Astrocyte (in vitro differentiated cells and primary cell): ENCODE measurements around the gene RCE1. TPM values are rescaled to one million over a fixed set of nuclear protein-coding genes. Genes with fewer than 3 reads are reported as not detected.
A peak's percentile ranks its signal among the peaks of the same experiment; 100 is the strongest.

Experiments
- DNase-seq: peaks from one replicate; pipeline ENCODE4 v3.0.0-alpha.2; 2010; ENCODE audit warnings: low read depth
- FAIRE-seq: peaks from 2 replicates; lab custom pipeline; 2011; peaks lifted over from hg19 to GRCh38; lab: Jason Lieb, UNC
- H2AFZ ChIP-seq: 2 replicates; pipeline ENCODE4 v1.6.0; 2012; ENCODE audit warnings: low read depth, low read length, inconsistent platforms
- H3K27ac ChIP-seq: 2 replicates; pipeline ENCODE4 v1.5.1; 2011; ENCODE audit warnings: low read depth, low read length, inconsistent platforms
- H3K27me3 ChIP-seq: 2 replicates; pipeline ENCODE4 v1.6.0; 2011; ENCODE audit warnings: low read length, inconsistent platforms; ENCODE audit not compliant: insufficient read depth
- H3K36me3 ChIP-seq: 2 replicates; pipeline ENCODE4 v1.5.1; 2011; ENCODE audit warnings: low read length, inconsistent platforms; ENCODE audit not compliant: insufficient read depth
- H3K4me1 ChIP-seq: 2 replicates; pipeline ENCODE4 v1.5.1; 2011; ENCODE audit warnings: low read length, inconsistent platforms; ENCODE audit not compliant: insufficient read depth
- H3K4me2 ChIP-seq: 2 replicates; pipeline ENCODE4 v1.6.0; 2012; ENCODE audit warnings: low read length, inconsistent platforms
- H3K4me3 ChIP-seq: 2 replicates; pipeline ENCODE4 v1.5.1; 2011; ENCODE audit warnings: low read depth, mild to moderate bottlenecking, low read length, inconsistent platforms; ENCODE audit not compliant: insufficient read depth
- H3K79me2 ChIP-seq: 2 replicates; pipeline ENCODE4 v1.6.0; 2012; ENCODE audit warnings: mild to moderate bottlenecking, low read length, inconsistent platforms; ENCODE audit not compliant: insufficient read depth
- H3K9ac ChIP-seq: 2 replicates; pipeline ENCODE4 v1.6.0; 2012; ENCODE audit warnings: mild to moderate bottlenecking, low read length, inconsistent platforms
- H3K9me3 ChIP-seq: 2 replicates; pipeline ENCODE4 v1.5.1; 2012; ENCODE audit warnings: low read depth, mild to moderate bottlenecking, low read length, inconsistent platforms; ENCODE audit not compliant: insufficient read depth
- H4K20me1 ChIP-seq: 2 replicates; pipeline ENCODE4 v1.6.0; 2012; ENCODE audit warnings: low read length, inconsistent platforms; ENCODE audit not compliant: insufficient read depth
- H3K27ac Mint-ChIP-seq: one replicate; pipeline ENCODE4 v1.8.0; 2021; ENCODE audit warnings: mild to moderate bottlenecking, mixed read lengths; ENCODE audit not compliant: unreplicated experiment
- H3K27me3 Mint-ChIP-seq: one replicate; pipeline ENCODE4 v1.8.0; 2021; ENCODE audit warnings: low read depth, mixed read lengths; ENCODE audit not compliant: unreplicated experiment
- H3K36me3 Mint-ChIP-seq: one replicate; pipeline ENCODE4 v1.8.0; 2021; ENCODE audit warnings: low read depth, mixed read lengths; ENCODE audit not compliant: unreplicated experiment
- H3K4me1 Mint-ChIP-seq: one replicate; pipeline ENCODE4 v1.8.0; 2021; ENCODE audit warnings: low read depth, mixed read lengths; ENCODE audit not compliant: unreplicated experiment
- H3K4me3 Mint-ChIP-seq: one replicate; pipeline ENCODE4 v1.8.0; 2021; ENCODE audit warnings: mild to moderate bottlenecking, moderate library complexity, mixed read lengths; ENCODE audit not compliant: unreplicated experiment
- H3K9me3 Mint-ChIP-seq: one replicate; pipeline ENCODE4 v1.8.0; 2021; ENCODE audit warnings: mild to moderate bottlenecking, mixed read lengths; ENCODE audit not compliant: unreplicated experiment
- EZH2 ChIP-seq: IDR thresholded peaks from 2 replicates; pipeline ENCODE4 v1.6.1; 2012; ENCODE audit warnings: mild to moderate bottlenecking, low read length, inconsistent platforms; ENCODE audit not compliant: insufficient read depth
- total RNA-seq: library from RNA; stranded (reverse); gene quantifications from 2 replicates; pipeline ENCODE4 v1.2.1, GENCODE V29; 2021
- TF ChIP-seq, protein P1 (sequence below): IDR thresholded peaks from 2 replicates; pipeline ENCODE4 v1.5.1; 2011; ENCODE audit warnings: low read depth, mild to moderate bottlenecking, inconsistent platforms, low read length, moderate library complexity; ENCODE audit not compliant: insufficient read depth

The RCE1 gene
- total RNA-seq, 1 donor from 2014 or later = 19.8 TPM

DNA sequence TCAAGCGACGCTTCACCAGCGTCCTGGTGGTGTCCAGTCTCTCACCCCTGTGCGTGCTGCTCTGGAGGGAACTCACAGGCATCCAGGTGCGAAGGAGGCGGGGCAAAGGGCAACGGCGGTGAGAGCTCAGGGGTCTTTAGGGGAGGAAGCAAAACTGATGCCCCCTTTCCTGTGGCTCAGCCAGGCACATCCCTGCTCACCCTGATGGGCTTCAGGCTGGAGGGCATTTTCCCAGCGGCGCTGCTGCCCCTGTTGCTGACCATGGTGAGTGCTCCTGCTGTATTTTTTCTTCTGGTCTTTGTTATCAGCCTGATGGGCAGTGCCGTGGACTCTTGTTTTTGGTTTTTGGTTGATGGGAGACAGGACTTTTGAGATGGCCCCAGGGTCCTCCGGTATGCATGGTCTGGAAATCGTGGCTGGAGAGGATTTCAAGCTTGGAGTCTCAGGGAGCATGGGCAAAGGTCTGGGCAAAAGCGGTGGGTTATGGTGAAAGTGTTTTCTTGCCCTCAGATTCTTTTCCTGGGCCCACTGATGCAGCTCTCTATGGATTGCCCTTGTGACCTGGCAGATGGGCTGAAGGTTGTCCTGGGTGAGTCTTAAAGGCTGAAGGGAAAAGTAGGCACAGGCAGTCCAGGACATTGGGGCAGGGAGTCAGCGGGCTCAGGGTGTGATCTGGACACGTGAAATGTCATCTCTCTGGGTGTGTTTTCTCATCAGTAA is 695 bp downstream of the RCE1 start:
- Histone ChIP-seq H3K4me3 (peak overlapping the region; percentile 84), H3K27me3 (no peaks in the 10 kb centered on the region), H3K4me2 (peak overlapping the region; percentile 98), H3K9me3 (no peaks in the 10 kb centered on the region), H3K4me1 (peaks cover 19% of the 10 kb centered on the region), H3K9ac (peak overlapping the region; percentile 96), H3K79me2 (peaks cover 62% of the 10 kb centered on the region), H3K27ac (peak overlapping the region; percentile 94), H4K20me1 (peaks cover 58% of the 10 kb centered on the region), H2AFZ (peak overlapping the region; percentile 94), H3K36me3 (peaks cover 9% of the 10 kb centered on the region)
- Mint-ChIP-seq H3K9me3 (peaks cover 3% of the 10 kb centered on the region), H3K27me3 (no peaks in the 10 kb centered on the region), H3K36me3 (peaks cover 6% of the 10 kb centered on the region), H3K4me1 (peaks cover 22% of the 10 kb centered on the region), H3K27ac (peak overlapping the region; percentile 89), H3K4me3 (peak overlapping the region; percentile 94)
- no peak for DNase-seq
- FAIRE-seq = no peak
- TF ChIP-seq, protein P1, sequence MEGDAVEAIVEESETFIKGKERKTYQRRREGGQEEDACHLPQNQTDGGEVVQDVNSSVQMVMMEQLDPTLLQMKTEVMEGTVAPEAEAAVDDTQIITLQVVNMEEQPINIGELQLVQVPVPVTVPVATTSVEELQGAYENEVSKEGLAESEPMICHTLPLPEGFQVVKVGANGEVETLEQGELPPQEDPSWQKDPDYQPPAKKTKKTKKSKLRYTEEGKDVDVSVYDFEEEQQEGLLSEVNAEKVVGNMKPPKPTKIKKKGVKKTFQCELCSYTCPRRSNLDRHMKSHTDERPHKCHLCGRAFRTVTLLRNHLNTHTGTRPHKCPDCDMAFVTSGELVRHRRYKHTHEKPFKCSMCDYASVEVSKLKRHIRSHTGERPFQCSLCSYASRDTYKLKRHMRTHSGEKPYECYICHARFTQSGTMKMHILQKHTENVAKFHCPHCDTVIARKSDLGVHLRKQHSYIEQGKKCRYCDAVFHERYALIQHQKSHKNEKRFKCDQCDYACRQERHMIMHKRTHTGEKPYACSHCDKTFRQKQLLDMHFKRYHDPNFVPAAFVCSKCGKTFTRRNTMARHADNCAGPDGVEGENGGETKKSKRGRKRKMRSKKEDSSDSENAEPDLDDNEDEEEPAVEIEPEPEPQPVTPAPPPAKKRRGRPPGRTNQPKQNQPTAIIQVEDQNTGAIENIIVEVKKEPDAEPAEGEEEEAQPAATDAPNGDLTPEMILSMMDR = no peak

DNA sequence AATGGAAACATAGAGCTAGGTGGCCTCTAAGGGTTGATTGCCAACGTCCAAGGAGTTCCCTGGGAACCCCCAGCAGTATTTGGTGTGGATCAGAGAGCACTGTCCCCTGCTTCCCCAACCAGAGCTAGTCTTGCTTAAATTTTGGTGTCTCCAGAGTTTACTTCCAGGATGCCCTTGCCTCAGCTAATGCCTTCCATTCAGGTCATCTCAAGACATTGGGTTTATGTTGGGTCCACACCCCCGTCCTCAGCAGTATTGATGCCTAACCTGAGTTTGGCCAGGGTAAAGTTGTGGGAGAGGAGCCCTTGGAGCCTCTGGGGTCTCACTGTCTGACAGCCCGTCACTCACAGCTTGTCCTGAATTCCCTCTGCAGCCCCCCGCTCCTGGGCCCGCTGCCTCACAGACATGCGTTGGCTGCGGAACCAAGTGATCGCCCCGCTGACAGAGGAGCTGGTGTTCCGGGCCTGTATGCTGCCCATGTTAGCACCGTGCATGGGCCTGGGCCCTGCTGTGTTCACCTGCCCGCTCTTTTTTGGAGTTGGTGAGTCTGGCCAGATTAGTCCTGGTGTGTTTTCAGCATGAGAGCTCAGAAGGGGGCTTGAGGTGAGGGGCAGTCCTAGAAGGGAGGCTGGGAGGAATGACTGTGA is 1.4 kb downstream of the RCE1 start:
- H3K4me3 ChIP-seq = peak overlapping the region; percentile 84
- H3K4me2 ChIP-seq = peak overlapping the region; percentile 98
- no peak for DNase-seq
- Mint-ChIP-seq H3K4me1 (peaks cover 22% of the 10 kb centered on the region), H3K27me3 (no peaks in the 10 kb centered on the region), H3K27ac (peak overlapping the region; percentile 17), H3K36me3 (peaks cover 6% of the 10 kb centered on the region), H3K9me3 (peaks cover 3% of the 10 kb centered on the region), H3K4me3 (peak overlapping the region; percentile 94)
- no peaks in the 10 kb centered on the region for H3K9me3 ChIP-seq
- H3K36me3 ChIP-seq = peaks cover 9% of the 10 kb centered on the region
- H3K4me1 ChIP-seq = peaks cover 19% of the 10 kb centered on the region
- peaks cover 61% of the 10 kb centered on the region for H3K79me2 ChIP-seq
- no peak overlapping the region for H2AFZ ChIP-seq
- FAIRE-seq = no peak
- peaks cover 56% of the 10 kb centered on the region for H4K20me1 ChIP-seq
- H3K27ac ChIP-seq = no peak overlapping the region
- H3K9ac ChIP-seq = peak overlapping the region; percentile 96
- TF ChIP-seq EZH2 = no peak
- no peaks in the 10 kb centered on the region for H3K27me3 ChIP-seq

DNA sequence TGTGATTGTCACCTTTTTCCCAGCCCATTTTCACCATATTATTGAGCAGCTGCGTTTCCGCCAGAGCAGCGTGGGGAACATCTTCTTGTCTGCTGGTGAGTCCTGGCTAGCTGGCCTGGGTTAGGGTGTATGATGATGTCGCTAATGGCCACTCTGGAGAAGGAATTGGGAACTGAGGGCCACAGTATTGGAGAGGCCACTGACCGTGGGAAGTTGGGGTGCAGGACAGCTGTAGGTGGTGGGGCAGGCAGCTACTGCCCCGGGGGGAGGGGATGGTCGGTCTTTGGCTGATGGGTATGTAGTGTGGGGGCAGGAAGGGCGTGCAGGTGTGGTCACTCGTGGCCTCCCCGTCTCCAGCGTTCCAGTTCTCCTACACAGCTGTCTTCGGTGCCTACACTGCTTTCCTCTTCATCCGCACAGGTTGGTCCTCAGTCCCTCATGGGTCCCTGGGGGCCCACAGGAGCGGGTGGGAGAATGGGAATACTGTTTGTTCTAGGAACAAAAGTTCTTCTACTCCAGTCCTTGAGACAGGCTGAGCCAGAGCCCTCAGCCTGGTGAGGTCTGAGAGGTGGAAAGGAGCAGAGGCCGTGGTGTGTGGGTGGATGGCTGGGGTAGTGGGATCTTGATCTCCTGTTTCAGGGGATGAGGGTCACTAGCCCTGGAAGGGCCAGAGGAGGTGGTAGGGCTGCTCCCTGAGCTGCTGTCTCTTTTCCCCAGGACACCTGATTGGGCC is 2.1 kb downstream of the RCE1 start:
- Histone ChIP-seq H3K4me3 (no peak overlapping the region), H3K27me3 (no peaks in the 10 kb centered on the region), H3K4me1 (peaks cover 19% of the 10 kb centered on the region), H3K36me3 (peaks cover 9% of the 10 kb centered on the region), H3K9me3 (no peaks in the 10 kb centered on the region), H2AFZ (no peak overlapping the region), H3K27ac (no peak overlapping the region), H3K79me2 (peaks cover 54% of the 10 kb centered on the region), H4K20me1 (peaks cover 49% of the 10 kb centered on the region), H3K4me2 (peak overlapping the region; percentile 98), H3K9ac (no peak overlapping the region)
- TF ChIP-seq, protein P1 = no peak
- no peak for TF ChIP-seq EZH2
- peaks cover 20% of the 10 kb centered on the region for H3K4me1 Mint-ChIP-seq
- H3K27me3 Mint-ChIP-seq = no peaks in the 10 kb centered on the region
- H3K36me3 Mint-ChIP-seq = peaks cover 2% of the 10 kb centered on the region
- peaks cover 3% of the 10 kb centered on the region for H3K9me3 Mint-ChIP-seq
- H3K27ac Mint-ChIP-seq = no peak overlapping the region
- no peak for DNase-seq
- peak overlapping the region; percentile 94 for H3K4me3 Mint-ChIP-seq
- no peak for FAIRE-seq
